Hepatocyte (in vitro differentiated cells): ENCODE measurements around the gene POLE4.

Experiments
- CTCF ChIP-seq: fragments of 200-600 bp; sonication (generic); IDR thresholded peaks from 2 replicates; pipeline ENCODE4 v1.5.1; 2016; ENCODE audit warnings: antibody characterized with exemption, mild to moderate bottlenecking; ENCODE audit not compliant: poor library complexity
- EZH2phosphoT487 ChIP-seq: fragments of 200-600 bp; sonication (generic); IDR thresholded peaks from one replicate; pipeline ENCODE4 v1.6.1; 2018; ENCODE audit warnings: antibody characterized with exemption, mild to moderate bottlenecking, low read depth, moderate library complexity; ENCODE audit not compliant: unreplicated experiment, severe bottlenecking

GRCh38 chr2:74958274-74959105 is at the start of gene POLE4:
- TF ChIP-seq CTCF (no peak), EZH2phosphoT487 (no peak)
